HG02642 (cell line): ENCODE results near the gene SASS6.
A peak's percentile ranks its signal among the peaks of the same experiment; 100 is the strongest.
"Not testable (repeated sequence)": the region's sequence is repeated elsewhere in the genome, so short reads cannot be mapped to it uniquely, and the experiment has no call there.

Experiments
- ATAC-seq: cut with Tn5 transposase; IDR thresholded peaks from one replicate; pipeline ENCODE4 v1.9.1; 2021; ENCODE audit warnings: mild to moderate bottlenecking; ENCODE audit not compliant: unreplicated experiment, poor library complexity

Gene SASS6

DNA sequence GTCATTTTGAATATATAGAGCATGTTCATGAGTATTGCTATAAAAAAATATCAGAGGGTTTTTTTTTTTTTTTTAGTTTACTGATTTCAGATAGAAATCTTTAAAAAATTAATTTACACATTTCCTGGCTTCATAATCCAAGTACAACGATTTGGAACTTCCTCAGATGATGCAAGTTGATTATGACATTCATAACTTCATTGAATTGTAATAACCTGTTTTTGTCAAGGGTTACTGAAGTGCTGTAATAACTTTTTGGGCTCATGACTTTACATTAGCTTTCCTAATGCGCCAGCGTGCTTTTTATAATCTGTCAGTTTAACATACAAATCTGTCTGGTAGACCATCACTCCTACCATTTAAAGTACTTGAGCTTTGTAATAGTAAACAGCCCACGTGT, 81.3 kb downstream of the SASS6 start:
- ATAC-seq: no peak

DNA sequence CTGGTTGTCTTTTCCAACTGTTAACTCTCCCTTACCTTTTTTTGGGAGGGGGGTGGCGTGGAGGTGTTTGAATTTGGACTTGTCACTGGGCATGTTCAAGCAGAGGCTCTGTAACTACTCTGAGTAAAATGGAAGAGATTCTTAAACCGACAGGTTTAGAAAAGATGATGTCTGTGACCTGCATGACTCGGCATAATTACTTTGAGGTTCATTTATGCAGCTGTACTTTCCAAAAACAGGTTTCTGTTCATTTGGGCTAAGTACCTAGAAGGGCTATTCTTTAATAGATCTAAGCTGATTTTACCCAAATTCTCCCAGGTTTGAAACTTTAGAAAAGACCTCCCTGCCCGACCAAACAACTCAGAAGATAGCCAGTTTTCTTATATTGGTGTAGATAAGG, 82.6 kb downstream of the SASS6 start:
- no peak for ATAC-seq

DNA sequence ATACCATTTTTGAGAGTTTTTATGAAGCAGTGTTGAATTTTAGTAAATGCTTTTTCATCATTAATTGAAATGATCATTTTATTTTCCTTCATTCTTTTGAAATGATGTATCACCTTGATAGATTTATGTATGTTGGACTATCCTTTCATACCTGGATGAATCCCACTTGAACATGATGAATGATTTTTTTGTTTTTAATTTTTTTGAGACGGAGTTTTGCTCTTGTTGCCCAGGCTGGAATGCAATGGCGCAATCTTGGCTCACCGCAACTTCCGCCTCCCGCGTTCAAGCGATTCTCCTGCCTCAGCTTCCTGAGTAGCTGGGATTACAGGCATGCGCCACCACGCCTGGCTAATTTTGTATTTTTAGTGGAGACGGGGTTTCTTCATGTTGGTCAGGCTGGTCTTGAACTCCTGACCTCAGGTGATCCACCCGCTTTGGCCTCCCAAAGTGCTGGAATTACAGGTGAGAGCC, 85.5 kb downstream of the SASS6 start:
- ATAC-seq: not testable (repeated sequence)

DNA sequence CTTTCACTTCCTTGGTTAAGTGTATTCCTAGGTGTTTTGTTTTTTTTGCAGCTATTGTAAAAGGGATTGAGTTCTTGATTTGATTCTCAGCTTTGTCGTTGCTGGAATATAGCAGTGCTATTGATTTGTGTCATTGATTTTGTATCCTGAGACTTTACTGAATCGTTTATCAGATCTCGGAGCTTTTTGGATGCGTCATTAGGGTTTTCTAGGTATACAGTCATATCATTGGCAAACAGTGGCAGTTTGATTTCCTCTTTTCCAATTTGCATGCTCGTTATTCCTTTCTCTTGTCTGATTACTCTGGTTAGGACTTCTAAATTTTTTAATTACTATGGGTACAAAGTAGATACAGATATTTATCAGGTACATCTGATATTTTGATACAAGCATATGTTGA, 87.5 kb downstream of the SASS6 start:
- no peak for ATAC-seq

DNA sequence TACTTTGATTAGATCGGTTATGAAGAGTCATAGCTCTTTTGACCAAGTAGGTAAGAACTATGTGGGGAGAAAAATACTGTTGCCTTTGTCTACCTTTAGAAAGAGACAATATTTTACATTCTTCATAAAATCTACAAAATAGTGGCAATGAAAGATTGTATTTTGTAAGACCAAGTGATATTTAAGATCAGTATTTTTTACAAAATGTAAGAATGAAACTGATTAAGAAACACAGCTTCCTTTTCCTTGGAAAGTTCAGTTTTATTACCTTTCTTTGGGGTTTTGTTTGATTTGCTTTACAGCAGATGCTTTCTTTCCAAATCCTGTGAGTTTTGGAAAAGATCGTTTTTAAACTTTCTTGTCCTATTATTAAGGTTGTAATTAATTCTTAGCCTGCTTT, 93.1 kb downstream of the SASS6 start:
- no peak for ATAC-seq

DNA sequence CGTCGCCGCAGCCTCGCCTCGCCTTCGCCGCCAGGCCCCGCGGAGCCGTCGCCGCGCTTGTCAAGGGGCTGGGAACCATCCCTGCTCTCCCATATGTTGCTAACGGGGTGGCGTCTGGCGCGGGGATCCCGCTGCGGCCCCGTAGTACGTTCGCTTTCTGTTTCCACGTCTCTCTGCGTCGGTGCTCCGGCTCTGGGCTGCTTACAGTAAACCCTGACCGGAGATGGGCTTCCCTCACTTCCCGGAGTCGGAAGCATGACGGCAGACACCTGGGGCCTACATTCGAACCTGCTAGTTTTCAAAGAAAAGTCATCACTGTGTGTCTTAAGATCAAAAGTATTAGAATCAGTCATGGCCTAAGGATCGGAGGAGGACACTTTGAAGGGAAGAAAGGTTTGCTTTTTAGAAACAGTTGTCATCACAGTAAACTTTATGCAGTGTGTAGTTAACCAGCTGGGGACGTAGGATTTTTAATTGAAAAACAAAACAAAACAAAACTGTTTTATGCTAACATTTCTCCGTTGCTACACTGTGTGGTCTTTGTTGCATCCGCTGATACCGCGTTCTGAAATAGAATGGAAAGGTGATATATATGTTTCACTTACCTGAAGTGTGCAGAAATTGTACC, 94.0 kb downstream of the SASS6 start:
- ATAC-seq: peak; percentile 61

DNA sequence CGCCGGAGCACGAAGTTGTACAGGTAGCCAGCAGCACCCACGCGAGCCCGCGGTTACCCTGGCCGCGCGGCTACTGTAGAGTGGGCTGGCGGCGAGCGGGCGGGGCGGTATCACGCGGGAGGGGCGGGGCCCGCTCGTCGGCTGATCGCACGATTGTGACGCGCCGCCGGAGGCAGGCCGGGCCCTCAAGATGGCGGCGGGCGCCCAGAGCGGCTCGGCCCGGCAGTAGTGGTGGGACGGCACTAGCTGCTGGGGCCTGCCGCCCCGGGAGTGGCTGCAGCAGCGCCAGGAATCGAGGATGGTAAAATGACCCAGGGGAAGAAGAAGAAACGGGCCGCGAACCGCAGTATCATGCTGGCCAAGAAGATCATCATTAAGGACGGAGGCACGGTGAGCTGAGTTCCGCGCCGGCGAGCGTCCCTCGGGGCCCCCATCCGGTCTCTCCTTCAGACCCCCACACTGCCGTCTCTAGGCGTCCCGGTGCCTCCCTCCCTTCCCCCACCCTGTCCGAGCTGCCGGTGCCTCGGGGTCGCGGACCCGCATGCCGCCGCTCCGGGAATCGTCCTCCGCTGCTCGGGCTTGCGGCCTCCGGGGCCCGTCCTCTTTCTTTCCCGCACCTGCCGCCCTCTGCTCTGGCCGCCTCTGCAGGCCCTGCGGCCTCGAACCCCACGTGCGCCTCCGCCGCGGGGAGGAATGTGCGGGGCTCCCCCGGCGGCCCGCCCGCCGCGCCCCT, 94.6 kb downstream of the SASS6 start:
- peak; percentile 91 for ATAC-seq

DNA sequence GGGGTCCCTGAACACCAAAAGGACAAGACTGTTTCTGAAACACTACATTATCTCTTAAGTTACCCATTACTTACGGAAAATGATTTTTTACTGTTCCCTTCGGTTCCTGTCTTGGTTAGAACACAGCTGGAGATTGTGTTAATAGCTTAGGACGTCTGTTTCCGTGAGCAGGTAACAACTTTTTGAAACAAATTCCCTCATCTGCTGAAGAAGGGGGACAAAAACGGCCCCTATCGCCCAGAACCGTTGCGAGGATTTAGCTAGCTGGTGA, 95.1 kb downstream of the SASS6 start:
- ATAC-seq: no peak

DNA sequence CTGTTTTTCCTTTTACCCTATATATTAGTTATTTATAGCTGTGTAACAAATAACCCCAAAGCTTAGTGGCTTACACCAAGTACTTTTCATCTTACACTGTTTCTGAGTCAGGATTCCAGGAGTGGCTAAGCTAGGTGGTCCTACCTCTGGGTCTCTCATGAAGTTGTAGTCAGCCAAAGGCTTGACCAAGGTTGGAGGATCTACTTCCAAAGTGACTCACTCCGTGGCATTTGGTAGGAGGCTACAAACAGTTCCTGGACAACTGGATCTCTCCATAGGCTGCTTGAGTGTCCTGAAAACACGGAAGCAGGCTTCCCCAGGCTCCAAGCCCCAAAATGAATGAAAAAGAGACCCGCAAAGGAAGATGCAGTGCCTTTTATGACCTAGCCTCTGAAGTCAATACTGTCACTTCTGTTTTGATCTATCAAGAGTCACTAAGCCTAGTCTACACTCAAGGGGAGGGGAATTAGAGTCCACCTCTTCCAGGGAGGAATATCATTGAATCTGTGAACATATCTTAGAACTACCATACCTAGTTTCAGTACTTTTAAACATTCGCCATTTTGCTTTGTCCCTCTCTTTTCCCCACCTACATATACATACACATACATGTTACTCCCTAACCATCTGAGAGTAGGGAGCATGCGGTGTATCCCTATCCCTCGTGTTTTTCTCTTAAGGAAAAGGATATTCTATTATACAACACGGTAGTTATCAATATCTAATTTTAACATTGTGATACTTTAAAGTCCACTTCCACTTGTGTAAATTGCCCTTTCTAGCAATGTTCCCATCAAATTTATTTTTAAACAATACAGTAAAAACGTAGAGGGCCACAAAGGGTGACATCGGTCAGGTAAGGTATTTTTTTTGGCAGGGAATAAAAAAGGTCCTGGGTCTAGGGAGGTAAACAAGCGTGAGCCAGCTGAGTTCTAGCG, 95.7 kb downstream of the SASS6 start:
- ATAC-seq: no peak

DNA sequence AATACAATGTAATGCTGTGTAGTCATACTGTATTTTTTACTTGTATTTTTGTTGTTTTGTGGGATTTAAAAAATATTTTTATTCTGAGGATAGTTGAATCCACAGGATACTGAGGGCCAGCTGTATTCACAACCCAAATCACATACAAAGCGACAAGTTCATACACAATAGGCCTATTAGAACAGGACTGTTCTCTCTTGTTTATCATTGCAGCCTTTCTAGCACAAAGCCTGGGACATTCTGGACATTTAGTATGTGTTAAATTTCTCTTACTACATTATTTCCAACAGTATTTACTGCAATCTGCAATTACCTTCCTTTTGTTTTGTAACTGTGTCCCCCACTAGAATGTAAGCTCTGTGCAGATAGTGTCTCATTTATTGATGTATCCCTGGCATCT, 97.5 kb downstream of the SASS6 start:
- ATAC-seq: no peak

DNA sequence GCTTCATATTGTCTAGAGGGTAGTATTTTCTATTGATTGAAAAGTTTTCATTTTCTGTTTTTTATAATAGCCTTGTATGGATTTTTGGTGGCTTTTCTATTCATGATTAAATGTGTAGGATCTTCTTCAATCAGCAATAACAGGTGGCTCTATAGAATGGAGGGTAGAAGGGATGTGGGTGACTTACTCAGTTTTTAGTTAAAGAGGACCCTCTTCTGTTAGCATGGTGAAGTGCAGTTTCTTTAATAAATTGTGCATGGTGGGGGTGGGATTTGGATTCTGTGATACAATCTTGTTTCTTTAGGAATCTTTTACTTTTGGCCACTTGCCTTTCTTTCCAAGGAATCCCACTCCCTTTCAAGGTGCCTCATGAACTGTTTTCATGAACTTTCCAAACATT, 98.3 kb downstream of the SASS6 start:
- ATAC-seq: no peak
